Effector memory CD4-positive, alpha-beta T cell (primary cell): ENCODE measurements around the gene RARRES1.

Experiments used
- DNase-seq, 3 donors: peaks; one replicate each; pipeline ENCODE4 v3.0.0-alpha.2; 2020
- H3K27ac ChIP-seq: 2 replicates; pipeline ENCODE4 v1.7.0; 2013; ENCODE audit warnings: mild to moderate bottlenecking, low read length, moderate library complexity; ENCODE audit not compliant: insufficient read depth, poor library complexity, severe bottlenecking
- H3K27me3 ChIP-seq: replicated peaks from 2 replicates; pipeline ENCODE4 v1.7.0; 2013; ENCODE audit warnings: mild to moderate bottlenecking, low read length; ENCODE audit not compliant: insufficient read depth, control insufficient read depth, poor library complexity, severe bottlenecking
- H3K36me3 ChIP-seq: 2 replicates; pipeline ENCODE4 v1.7.0; 2013; ENCODE audit warnings: mild to moderate bottlenecking, low read length, moderate library complexity; ENCODE audit not compliant: control insufficient read depth, insufficient read depth
- H3K4me1 ChIP-seq: 2 replicates; pipeline ENCODE4 v1.7.0; 2013; ENCODE audit warnings: low read length, mild to moderate bottlenecking; ENCODE audit not compliant: control insufficient read depth, insufficient read depth, poor library complexity, severe bottlenecking
- H3K4me3 ChIP-seq: 2 replicates; pipeline ENCODE4 v1.7.0; 2013; ENCODE audit warnings: low read length, low read depth, mild to moderate bottlenecking; ENCODE audit not compliant: insufficient read depth, poor library complexity, severe bottlenecking
- H3K9me3 ChIP-seq: 2 replicates; pipeline ENCODE4 v1.7.0; 2013; ENCODE audit warnings: mild to moderate bottlenecking, low read length, moderate library complexity; ENCODE audit not compliant: control insufficient read depth

RARRES1 gene

GRCh38 chr3:158725348-158726011 is 6.8 kb downstream of the RARRES1 start:
- Histone ChIP-seq H3K27ac (no peak overlapping the region), H3K36me3 (no peaks in the 10 kb centered on the region), H3K9me3 (no peaks in the 10 kb centered on the region), H3K4me3 (no peak overlapping the region), H3K27me3 (no peaks in the 10 kb centered on the region), H3K4me1 (peaks cover 25% of the 10 kb centered on the region)
- DNase-seq, result no peak

GRCh38 chr3:158723991-158724390 is 8.3 kb downstream of the RARRES1 start:
- no peak overlapping the region for H3K4me3 ChIP-seq
- no peaks in the 10 kb centered on the region for H3K27me3 ChIP-seq
- peaks cover 25% of the 10 kb centered on the region for H3K4me1 ChIP-seq
- no peak for DNase-seq
- peak overlapping the region; percentile 49 for H3K27ac ChIP-seq
- H3K9me3 ChIP-seq, result no peaks in the 10 kb centered on the region
- no peaks in the 10 kb centered on the region for H3K36me3 ChIP-seq

GRCh38 chr3:158722108-158722507 is 10.1 kb downstream of the RARRES1 start:
- no peaks in the 10 kb centered on the region for H3K9me3 ChIP-seq
- no peaks in the 10 kb centered on the region for H3K36me3 ChIP-seq
- H3K4me3 ChIP-seq, result no peak overlapping the region
- no peak overlapping the region for H3K27ac ChIP-seq
- peaks cover 20% of the 10 kb centered on the region for H3K4me1 ChIP-seq
- DNase-seq, result no peak
- no peaks in the 10 kb centered on the region for H3K27me3 ChIP-seq

GRCh38 chr3:158718490-158719170 is 13.6 kb downstream of the RARRES1 start:
- H3K36me3 ChIP-seq, result no peaks in the 10 kb centered on the region
- H3K27ac ChIP-seq, result no peak overlapping the region
- no peak for DNase-seq
- no peaks in the 10 kb centered on the region for H3K9me3 ChIP-seq
- no peaks in the 10 kb centered on the region for H3K27me3 ChIP-seq
- peaks cover 18% of the 10 kb centered on the region for H3K4me1 ChIP-seq
- H3K4me3 ChIP-seq, result no peak overlapping the region

- Histone ChIP-seq H3K27ac (no peak overlapping the region), H3K27me3 (no peaks in the 10 kb centered on the region), H3K4me1 (peaks cover 9% of the 10 kb centered on the region), H3K9me3 (no peaks in the 10 kb centered on the region), H3K4me3 (no peak overlapping the region), H3K36me3 (no peaks in the 10 kb centered on the region)
- DNase-seq, result no peak
Observed at GRCh38 chr3:158717576-158717975, 14.7 kb downstream of the RARRES1 start.

- Histone ChIP-seq H3K4me1 (no peaks in the 10 kb centered on the region), H3K4me3 (no peak overlapping the region), H3K36me3 (peaks cover 6% of the 10 kb centered on the region), H3K9me3 (no peaks in the 10 kb centered on the region), H3K27me3 (no peaks in the 10 kb centered on the region), H3K27ac (no peak overlapping the region)
- no peak for DNase-seq
Observed at GRCh38 chr3:158713094-158713499, 19.2 kb downstream of the RARRES1 start.

- Histone ChIP-seq H3K9me3 (no peaks in the 10 kb centered on the region), H3K4me3 (no peak overlapping the region), H3K27ac (no peak overlapping the region), H3K36me3 (peaks cover 6% of the 10 kb centered on the region), H3K27me3 (no peaks in the 10 kb centered on the region), H3K4me1 (no peaks in the 10 kb centered on the region)
- DNase-seq, result no peak
Observed at GRCh38 chr3:158712443-158712842, 19.8 kb downstream of the RARRES1 start.

- Histone ChIP-seq H3K9me3 (no peaks in the 10 kb centered on the region), H3K27me3 (no peaks in the 10 kb centered on the region), H3K27ac (no peak overlapping the region), H3K4me1 (no peaks in the 10 kb centered on the region), H3K36me3 (peaks cover 6% of the 10 kb centered on the region), H3K4me3 (no peak overlapping the region)
- DNase-seq, result no peak
Observed at GRCh38 chr3:158711886-158712285, 20.4 kb downstream of the RARRES1 start.

GRCh38 chr3:158710601-158711000 is 21.7 kb downstream of the RARRES1 start:
- H3K4me1 ChIP-seq, result no peaks in the 10 kb centered on the region
- no peak for DNase-seq
- no peak overlapping the region for H3K4me3 ChIP-seq
- no peak overlapping the region for H3K27ac ChIP-seq
- H3K27me3 ChIP-seq, result no peaks in the 10 kb centered on the region
- H3K9me3 ChIP-seq, result no peaks in the 10 kb centered on the region
- peaks cover 6% of the 10 kb centered on the region for H3K36me3 ChIP-seq

- H3K27ac ChIP-seq, result no peak overlapping the region
- H3K36me3 ChIP-seq, result peaks cover 11% of the 10 kb centered on the region
- no peak for DNase-seq
- H3K4me1 ChIP-seq, result no peaks in the 10 kb centered on the region
- H3K27me3 ChIP-seq, result no peaks in the 10 kb centered on the region
- no peaks in the 10 kb centered on the region for H3K9me3 ChIP-seq
- no peak overlapping the region for H3K4me3 ChIP-seq
Observed at GRCh38 chr3:158709666-158710083, 22.6 kb downstream of the RARRES1 start.
